Brain microvascular endothelial cell (primary cell): ENCODE results near the gene HRH2.

Experiments used
- DNase-seq: peaks from one replicate; pipeline ENCODE4 v3.0.0-alpha.2; 2020
- H3K27ac ChIP-seq: fragments of 250-450 bp; sonication (Bioruptor Pico); 2 replicates; pipeline ENCODE4 v1.5.1; 2020; ENCODE audit warnings: mild to moderate bottlenecking, moderate library complexity
- H3K27me3 ChIP-seq: fragments of 250-450 bp; sonication (Bioruptor Pico); replicated peaks from 2 replicates; pipeline ENCODE4 v1.5.1; 2020; ENCODE audit warnings: mild to moderate bottlenecking
- H3K36me3 ChIP-seq: fragments of 250-450 bp; sonication (Bioruptor Pico); replicated peaks from 2 replicates; pipeline ENCODE4 v1.5.1; 2020; ENCODE audit warnings: mild to moderate bottlenecking
- H3K4me3 ChIP-seq: 2 replicates; pipeline ENCODE4 v1.5.1; 2011; ENCODE audit warnings: low read depth, mild to moderate bottlenecking, control low read depth, low read length, moderate library complexity
- in situ Hi-C: cut with HindIII; loops from 2 replicates; pipeline ENCODE4 v1.10.0; 2017; ENCODE audit warnings: low sequenced_read_pairs, low pct_ligation_motif_present
- TF ChIP-seq, protein P1 (sequence below): IDR thresholded peaks from 2 replicates; pipeline ENCODE4 v1.5.1; 2011; ENCODE audit warnings: low read depth, mild to moderate bottlenecking, moderate library complexity, low read length, control low read depth, inconsistent platforms; ENCODE audit errors: missing control alignments

The HRH2 gene

DNA sequence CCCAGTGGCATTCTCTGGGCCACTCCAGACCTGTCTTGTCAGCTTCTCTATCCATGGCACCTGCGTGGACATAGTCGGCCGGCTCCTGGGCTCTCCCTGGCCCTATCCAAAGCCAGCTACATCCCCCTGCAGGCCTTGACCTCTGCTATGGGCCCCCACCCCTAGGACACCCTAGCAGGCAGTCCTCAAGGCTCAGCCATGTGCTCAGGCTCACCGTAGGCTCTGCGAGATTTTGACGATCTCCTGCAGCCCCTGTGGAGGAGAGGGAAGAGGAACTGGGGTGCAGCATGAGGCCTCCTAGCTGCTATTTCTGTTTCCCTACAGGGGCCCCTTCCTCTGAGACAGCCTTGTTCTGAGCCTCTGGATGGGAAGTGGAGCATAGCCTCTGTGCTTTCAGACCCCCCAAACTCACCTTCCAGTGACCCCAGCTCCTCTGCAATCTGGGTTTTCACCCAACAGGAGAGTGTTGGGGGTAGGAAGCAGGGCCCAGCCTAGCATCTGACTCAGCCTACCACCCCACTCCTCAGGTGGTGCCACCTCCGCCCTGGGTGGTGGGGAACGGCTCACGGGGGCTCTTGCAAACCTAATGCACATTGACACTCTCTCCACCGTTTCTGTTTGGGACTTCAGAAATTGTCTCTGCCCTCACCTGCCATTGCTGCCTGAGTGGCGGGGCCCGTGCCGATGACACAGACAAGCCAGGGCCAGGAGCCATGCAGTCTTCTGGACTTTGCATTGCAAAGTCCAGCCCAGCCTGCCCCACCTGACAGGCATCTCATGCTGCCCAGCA lies 36.7 kb downstream of the HRH2 start:
- H3K36me3 ChIP-seq, result no peaks in the 10 kb centered on the region
- DNase-seq, result no peak
- H3K4me3 ChIP-seq, result no peak overlapping the region
- in situ Hi-C loops, result no loop called here
- no peak overlapping the region for H3K27ac ChIP-seq
- H3K27me3 ChIP-seq, result no peaks in the 10 kb centered on the region
- TF ChIP-seq, protein P1, sequence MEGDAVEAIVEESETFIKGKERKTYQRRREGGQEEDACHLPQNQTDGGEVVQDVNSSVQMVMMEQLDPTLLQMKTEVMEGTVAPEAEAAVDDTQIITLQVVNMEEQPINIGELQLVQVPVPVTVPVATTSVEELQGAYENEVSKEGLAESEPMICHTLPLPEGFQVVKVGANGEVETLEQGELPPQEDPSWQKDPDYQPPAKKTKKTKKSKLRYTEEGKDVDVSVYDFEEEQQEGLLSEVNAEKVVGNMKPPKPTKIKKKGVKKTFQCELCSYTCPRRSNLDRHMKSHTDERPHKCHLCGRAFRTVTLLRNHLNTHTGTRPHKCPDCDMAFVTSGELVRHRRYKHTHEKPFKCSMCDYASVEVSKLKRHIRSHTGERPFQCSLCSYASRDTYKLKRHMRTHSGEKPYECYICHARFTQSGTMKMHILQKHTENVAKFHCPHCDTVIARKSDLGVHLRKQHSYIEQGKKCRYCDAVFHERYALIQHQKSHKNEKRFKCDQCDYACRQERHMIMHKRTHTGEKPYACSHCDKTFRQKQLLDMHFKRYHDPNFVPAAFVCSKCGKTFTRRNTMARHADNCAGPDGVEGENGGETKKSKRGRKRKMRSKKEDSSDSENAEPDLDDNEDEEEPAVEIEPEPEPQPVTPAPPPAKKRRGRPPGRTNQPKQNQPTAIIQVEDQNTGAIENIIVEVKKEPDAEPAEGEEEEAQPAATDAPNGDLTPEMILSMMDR, result no peak

DNA sequence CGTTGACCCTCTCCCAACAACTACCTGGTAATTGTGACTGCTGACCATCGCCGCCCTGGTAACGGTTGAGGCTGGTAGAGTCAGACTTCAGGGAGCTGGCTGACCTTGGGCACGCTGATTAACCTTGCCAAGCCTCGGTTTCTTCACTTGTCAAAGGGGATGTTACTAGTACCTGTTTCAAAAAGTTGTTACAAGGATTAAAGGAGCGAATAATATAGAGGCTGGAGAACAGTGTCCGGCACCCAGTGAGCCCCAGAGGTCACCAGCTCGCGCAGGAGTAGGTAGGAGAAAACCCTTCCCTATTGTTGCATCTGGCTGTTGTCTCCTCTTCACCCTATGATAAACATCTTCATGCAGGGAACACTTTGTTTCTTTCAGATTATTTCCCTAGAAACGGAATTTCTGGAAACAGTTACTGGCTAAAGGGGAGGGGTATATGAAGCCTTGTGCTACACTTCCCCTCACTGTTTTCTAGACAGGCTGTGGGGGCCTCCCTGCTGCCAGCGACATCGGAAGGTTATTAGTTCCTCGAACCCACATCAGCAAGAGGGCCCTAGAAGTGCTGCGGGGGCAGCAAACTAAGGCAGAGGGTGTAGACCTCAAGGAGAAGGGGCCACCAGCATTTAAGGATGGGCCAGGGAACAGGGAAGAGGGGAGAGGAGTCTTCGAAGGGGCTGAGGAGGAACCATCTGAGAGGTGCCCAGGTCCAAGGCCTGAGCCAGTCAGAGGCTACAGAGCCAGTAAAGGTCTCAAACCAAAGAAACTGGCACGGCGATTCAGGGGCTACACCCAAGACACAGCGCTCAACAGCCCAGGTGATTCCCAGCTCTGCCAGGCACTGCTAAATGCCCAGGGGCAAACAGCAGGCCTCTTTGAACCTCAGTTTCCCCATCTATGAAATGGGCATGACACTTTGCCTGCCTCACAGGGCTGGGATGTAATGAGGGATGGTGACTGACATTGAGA lies 37.6 kb downstream of the HRH2 start:
- H3K4me3 ChIP-seq, result no peak overlapping the region
- no peaks in the 10 kb centered on the region for H3K27me3 ChIP-seq
- DNase-seq, result no peak
- in situ Hi-C loops, result no loop called here
- no peaks in the 10 kb centered on the region for H3K36me3 ChIP-seq
- no peak overlapping the region for H3K27ac ChIP-seq
- TF ChIP-seq, protein P1, result no peak

DNA sequence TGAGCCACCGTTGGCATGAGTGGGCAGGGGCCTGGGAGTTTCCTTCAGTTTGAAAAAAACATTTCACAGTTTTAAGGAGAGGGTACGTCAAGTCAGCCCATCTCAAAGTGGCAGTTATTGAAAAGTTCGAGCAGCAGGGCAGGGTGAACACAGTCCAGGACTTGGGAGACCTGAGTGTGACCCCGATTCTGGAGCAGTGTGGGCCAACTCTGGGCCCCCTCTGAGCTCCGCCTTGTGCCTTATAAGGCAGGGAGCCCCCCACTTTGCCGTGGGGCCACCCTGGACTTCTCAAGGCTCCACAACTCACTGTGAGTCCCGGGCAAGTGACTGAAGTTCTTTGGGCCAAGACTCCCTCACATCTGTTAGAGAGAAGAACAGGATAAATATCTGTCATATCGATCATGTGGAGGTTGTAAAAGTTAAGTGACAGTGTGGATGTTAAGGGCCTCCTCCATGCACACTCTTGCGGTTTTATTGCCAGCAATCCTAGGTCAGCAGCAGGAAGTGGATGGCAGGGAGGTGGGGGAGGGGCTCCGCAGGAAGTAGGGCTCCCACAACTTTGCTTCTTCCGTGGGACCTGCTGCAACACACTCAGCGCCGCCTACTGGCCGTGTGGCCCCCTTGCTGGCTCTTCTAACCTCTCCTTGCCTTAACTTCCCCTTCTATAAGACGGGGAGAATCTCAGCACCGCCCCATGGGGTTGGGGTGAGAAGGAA lies 38.4 kb downstream of the HRH2 start:
- Histone ChIP-seq H3K4me3 (no peak overlapping the region), H3K27ac (no peak overlapping the region), H3K36me3 (no peaks in the 10 kb centered on the region), H3K27me3 (no peaks in the 10 kb centered on the region)
- TF ChIP-seq, protein P1, result peak; percentile 54
- in situ Hi-C loops, result no loop called here
- DNase-seq, result peak; percentile 24

DNA sequence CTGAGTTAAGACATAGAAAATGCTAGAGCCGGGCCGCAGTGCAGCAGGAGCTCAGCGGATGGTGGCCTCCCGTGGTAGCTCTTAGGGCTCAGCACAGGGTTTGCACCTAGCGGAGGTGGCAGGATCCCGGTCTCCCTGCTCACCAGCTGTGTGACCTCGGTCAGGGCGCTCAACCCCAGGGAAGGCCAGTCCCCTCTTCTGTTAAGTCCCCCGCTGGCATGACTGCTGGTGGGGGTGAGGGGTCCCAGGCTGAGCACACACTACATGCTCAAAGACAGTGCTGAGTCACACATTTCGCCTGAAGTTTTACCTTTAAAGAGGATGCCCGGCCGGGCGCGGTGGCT lies 39.0 kb downstream of the HRH2 start:
- TF ChIP-seq, protein P1, result no peak
- Histone ChIP-seq H3K4me3 (no peak overlapping the region), H3K27me3 (no peaks in the 10 kb centered on the region), H3K36me3 (no peaks in the 10 kb centered on the region), H3K27ac (no peak overlapping the region)
- in situ Hi-C loops, result no loop called here
- no peak for DNase-seq

DNA sequence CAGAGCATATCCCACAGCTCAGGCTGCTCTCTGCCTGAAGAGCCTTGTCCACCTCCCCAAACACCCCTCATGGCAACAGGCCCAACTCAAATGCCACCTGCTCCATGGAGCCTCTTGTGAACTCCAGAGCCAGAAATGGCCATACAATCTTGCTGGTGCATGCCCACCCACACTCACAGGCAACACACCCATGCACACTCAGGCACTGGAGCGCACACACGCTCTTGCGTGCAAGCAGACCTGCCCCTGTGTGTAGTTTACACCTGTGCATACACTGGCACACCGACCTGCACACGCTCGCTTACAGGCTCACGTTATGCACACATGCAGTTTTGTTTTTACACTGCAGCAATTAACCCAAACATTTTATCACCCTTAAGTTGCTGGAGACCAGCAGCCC lies 40.0 kb downstream of the HRH2 start:
- DNase-seq, result no peak
- no peak overlapping the region for H3K27ac ChIP-seq
- no peak overlapping the region for H3K4me3 ChIP-seq
- H3K36me3 ChIP-seq, result no peaks in the 10 kb centered on the region
- TF ChIP-seq, protein P1, result no peak
- no peaks in the 10 kb centered on the region for H3K27me3 ChIP-seq
- in situ Hi-C loops, result no loop called here
